Glutamatergic neuron (in vitro differentiated cells): ENCODE measurements around the gene OR51B4. TPM values are rescaled to one million over a fixed set of nuclear protein-coding genes. Genes with fewer than 3 reads are reported as not detected.
A peak's percentile ranks its signal among the peaks of the same experiment; 100 is the strongest.
"Not testable (repeated sequence)": the region's sequence is repeated elsewhere in the genome, so short reads cannot be mapped to it uniquely, and the experiment has no call there.

ENCODE experiments used
- DNase-seq: peaks from one replicate; pipeline ENCODE4 v3.0.0; 2022
- H3K27ac Mint-ChIP-seq: one replicate; pipeline ENCODE4 v1.8.0; 2020; ENCODE audit warnings: mild to moderate bottlenecking, mixed read lengths, inconsistent platforms; ENCODE audit not compliant: unreplicated experiment
- H3K27me3 Mint-ChIP-seq: one replicate; pipeline ENCODE4 v1.8.0; 2020; ENCODE audit warnings: mild to moderate bottlenecking, moderate library complexity, mixed read lengths, inconsistent platforms; ENCODE audit not compliant: unreplicated experiment
- H3K36me3 Mint-ChIP-seq: one replicate; pipeline ENCODE4 v1.8.0; 2020; ENCODE audit warnings: mild to moderate bottlenecking, mixed read lengths, inconsistent platforms; ENCODE audit not compliant: unreplicated experiment
- H3K4me1 Mint-ChIP-seq: one replicate; pipeline ENCODE4 v1.8.0; 2020; ENCODE audit warnings: mild to moderate bottlenecking, low read depth, mixed read lengths, inconsistent platforms; ENCODE audit not compliant: unreplicated experiment
- H3K4me3 Mint-ChIP-seq: one replicate; pipeline ENCODE4 v1.8.0; 2020; ENCODE audit warnings: mild to moderate bottlenecking, mixed read lengths, inconsistent platforms; ENCODE audit not compliant: unreplicated experiment
- H3K9me3 Mint-ChIP-seq: one replicate; pipeline ENCODE4 v1.8.0; 2020; ENCODE audit warnings: mild to moderate bottlenecking, moderate library complexity, mixed read lengths, inconsistent platforms; ENCODE audit not compliant: unreplicated experiment
- total RNA-seq: library from RNA; stranded (reverse); fragmentation: NEBNext Ultra II Directional; extraction: Animal tissue kit (Norgen Biotek cat#: 25700); gene quantifications from one replicate; pipeline ENCODE4 v1.2.1, GENCODE V29; 2021; ENCODE audit not compliant: unreplicated experiment
- TF ChIP-seq, protein P1 (sequence below): fragments of 200-600 bp; sonication (generic); IDR thresholded peaks from one replicate; pipeline ENCODE4 v1.5.0; 2021; ENCODE audit not compliant: partially characterized antibody, unreplicated experiment

OR51B4 gene
- total RNA-seq, 1 donor from 2014 or later = not detected

DNA sequence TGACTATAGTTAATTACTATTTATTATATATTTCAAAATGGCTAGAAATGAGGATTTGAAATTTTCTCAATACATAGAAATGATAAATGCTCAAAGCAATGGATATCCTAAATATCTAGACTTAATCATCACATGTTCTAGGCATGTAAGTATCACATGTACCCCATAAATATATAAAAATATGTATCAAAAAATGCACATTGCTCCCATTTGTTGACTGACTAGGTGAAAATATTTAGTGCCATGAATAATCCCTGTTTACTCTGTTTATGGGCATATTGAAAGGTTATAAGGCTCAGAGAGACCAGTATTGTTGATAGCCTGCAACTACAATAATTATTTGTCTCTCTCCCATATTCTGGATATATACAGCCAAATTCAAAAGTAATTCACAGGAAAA lies 35.1 kb downstream of the OR51B4 start:
- H3K4me3 Mint-ChIP-seq = no peak overlapping the region
- H3K27me3 Mint-ChIP-seq = no peaks in the 10 kb centered on the region

DNA sequence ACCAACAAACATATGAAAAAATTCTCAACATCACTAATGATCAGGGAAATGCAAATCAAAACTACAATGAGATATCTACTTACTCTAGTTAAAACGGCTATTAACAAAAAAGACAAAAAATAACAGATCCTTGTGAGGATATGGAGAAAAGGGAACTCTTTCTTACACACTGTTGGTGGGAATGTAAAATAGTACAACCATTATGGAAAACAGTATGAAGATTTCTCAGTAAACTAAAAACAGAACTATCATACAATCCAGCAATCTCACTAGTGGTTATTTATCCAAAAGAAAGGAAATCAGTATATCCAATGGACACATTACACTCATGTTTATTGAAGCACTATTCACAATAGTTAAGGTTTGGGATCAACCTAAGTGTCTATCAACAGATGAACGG lies 35.9 kb downstream of the OR51B4 start:
- Mint-ChIP-seq H3K4me1 (no peaks in the 10 kb centered on the region), H3K4me3 (no peak overlapping the region), H3K27me3 (no peaks in the 10 kb centered on the region), H3K9me3 (peaks cover 2% of the 10 kb centered on the region), H3K36me3 (no peaks in the 10 kb centered on the region), H3K27ac (no peak overlapping the region)
- DNase-seq = no peak
- TF ChIP-seq, protein P1, sequence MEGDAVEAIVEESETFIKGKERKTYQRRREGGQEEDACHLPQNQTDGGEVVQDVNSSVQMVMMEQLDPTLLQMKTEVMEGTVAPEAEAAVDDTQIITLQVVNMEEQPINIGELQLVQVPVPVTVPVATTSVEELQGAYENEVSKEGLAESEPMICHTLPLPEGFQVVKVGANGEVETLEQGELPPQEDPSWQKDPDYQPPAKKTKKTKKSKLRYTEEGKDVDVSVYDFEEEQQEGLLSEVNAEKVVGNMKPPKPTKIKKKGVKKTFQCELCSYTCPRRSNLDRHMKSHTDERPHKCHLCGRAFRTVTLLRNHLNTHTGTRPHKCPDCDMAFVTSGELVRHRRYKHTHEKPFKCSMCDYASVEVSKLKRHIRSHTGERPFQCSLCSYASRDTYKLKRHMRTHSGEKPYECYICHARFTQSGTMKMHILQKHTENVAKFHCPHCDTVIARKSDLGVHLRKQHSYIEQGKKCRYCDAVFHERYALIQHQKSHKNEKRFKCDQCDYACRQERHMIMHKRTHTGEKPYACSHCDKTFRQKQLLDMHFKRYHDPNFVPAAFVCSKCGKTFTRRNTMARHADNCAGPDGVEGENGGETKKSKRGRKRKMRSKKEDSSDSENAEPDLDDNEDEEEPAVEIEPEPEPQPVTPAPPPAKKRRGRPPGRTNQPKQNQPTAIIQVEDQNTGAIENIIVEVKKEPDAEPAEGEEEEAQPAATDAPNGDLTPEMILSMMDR = no peak

More for the DNA sequence above, 35.1 kb downstream of the OR51B4 start:
- H3K4me1 Mint-ChIP-seq = no peaks in the 10 kb centered on the region
- no peak overlapping the region for H3K27ac Mint-ChIP-seq
- peaks cover 2% of the 10 kb centered on the region for H3K9me3 Mint-ChIP-seq
- DNase-seq = no peak
- TF ChIP-seq, protein P1 = no peak
- no peaks in the 10 kb centered on the region for H3K36me3 Mint-ChIP-seq

DNA sequence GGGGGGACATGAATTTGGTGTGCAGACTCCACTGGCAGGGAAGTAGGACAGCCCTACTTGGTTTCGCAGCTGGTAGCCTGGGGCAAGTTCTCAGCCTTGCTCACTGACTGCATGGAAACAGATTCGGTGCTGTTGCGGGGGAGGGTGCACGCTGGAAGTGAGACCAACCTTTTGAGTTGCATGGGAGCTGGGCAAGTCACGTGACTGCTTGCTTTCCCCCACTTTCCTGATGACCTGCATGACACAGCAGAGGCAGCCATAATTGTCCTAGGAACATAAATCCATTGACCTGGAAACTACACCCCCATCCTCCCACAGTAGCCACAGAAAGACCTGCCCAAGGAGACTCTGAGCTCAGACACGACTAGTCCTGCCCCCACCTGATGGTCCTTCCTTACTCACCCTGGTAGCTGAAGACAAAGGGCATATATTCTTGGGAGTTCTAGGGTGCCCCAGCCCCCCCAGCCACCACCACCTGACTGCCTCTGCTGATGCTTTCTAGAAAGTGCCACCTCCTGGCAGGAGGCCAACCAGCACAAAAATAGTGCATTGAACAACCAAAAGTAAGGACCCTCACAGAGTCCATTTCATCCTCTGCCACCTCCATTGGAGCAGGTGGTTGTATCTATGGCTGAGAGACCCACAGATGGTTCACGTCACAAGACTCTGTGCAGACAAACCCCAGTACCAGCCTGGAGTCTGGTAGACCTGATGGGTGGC lies 43.0 kb downstream of the OR51B4 start:
- Mint-ChIP-seq H3K4me1 (peaks cover 9% of the 10 kb centered on the region), H3K9me3 (peaks cover 6% of the 10 kb centered on the region), H3K27me3 (no peaks in the 10 kb centered on the region), H3K36me3 (peaks cover 16% of the 10 kb centered on the region), H3K27ac (no peak overlapping the region), H3K4me3 (no peak overlapping the region)
- TF ChIP-seq, protein P1 = no peak
- DNase-seq = peak; percentile 23

DNA sequence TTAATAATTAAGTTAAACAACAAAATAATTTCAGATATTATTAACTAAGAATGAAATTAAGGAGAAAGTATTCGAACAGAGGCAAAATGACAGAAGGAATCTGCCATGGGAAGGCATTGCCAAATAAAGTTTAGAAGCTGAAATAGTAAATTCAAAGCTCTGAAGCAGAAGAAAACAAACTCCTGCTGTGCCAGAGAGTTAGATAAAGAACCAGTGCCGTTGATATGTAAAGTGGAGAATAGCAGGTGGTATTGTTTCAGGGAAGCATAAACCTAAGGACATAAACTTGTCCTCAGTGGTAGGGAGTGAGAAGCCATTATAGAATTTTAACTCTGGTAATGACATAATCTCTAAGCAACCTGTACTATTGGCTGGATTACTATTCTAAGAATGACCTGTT lies 44.5 kb downstream of the OR51B4 start:
- H3K4me3 Mint-ChIP-seq = no peak overlapping the region
- TF ChIP-seq, protein P1 = no peak

DNA sequence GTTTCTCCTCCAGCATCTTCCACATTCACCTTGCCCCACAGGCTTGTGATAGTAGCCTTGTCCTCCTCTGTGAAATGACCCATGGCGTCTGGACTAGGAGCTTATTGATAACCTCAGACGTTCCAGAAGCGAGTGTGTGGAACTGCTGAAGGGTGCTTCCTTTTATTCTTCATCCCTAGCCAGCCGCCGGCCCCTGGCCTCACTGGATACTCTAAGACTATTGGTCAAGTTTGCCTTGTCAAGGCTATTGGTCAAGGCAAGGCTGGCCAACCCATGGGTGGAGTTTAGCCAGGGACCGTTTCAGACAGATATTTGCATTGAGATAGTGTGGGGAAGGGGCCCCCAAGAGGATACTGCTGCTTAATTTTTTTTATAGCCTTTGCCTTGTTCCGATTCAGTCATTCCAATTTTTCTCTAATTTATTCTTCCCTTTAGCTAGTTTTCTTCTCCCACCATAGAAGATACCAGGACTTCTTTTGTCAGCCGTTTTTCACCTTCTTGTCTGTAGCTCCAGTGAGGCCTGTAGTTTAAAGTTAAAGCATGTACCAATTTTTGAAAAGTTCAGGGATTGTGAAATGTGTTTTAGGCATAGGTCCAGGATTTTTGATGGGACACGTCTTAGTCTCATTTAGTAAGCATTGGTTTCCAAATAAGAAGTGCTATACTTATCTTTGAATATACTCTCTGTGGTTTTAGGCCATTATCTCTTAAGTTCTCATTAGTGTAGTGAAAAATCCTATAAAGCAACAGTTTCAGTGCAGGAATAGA lies 46.9 kb downstream of the OR51B4 start, which contains the start of gene HBG2:
TSS of gene HBG2 (minus strand) at position 136 of the 768 bp plus-strand sequence. CDS start at position 83, 53 bp downstream.
- H3K4me3 Mint-ChIP-seq, H3K27me3 Mint-ChIP-seq, H3K36me3 Mint-ChIP-seq, H3K27ac Mint-ChIP-seq, H3K9me3 Mint-ChIP-seq, H3K4me1 Mint-ChIP-seq, DNase-seq: not testable (repeated sequence)

More for the DNA sequence above, 44.5 kb downstream of the OR51B4 start:
- H3K36me3 Mint-ChIP-seq = peaks cover 16% of the 10 kb centered on the region
- H3K4me1 Mint-ChIP-seq = peaks cover 9% of the 10 kb centered on the region
- H3K27me3 Mint-ChIP-seq = no peaks in the 10 kb centered on the region
- no peak for DNase-seq
- H3K9me3 Mint-ChIP-seq = peaks cover 6% of the 10 kb centered on the region
- H3K27ac Mint-ChIP-seq = no peak overlapping the region

DNA sequence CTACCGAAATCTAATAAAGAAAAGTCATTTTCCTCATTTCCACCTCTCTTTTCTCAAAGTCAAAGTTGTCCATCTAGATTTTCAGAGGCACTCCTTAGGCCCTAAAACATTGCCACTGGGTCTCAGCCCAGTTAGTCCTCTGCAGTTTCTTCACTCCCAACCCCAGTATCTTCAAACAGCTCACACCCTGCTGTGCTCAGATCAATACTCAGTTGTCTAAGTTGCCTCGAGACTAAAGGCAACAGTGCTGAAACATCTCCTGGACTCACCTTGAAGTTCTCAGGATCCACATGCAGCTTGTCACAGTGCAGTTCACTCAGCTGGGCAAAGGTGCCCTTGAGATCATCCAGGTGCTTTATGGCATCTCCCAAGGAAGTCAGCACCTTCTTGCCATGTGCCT lies 47.7 kb downstream of the OR51B4 start:
- not testable (repeated sequence) for H3K9me3 Mint-ChIP-seq, H3K27ac Mint-ChIP-seq, H3K4me3 Mint-ChIP-seq, H3K4me1 Mint-ChIP-seq, H3K36me3 Mint-ChIP-seq, DNase-seq, H3K27me3 Mint-ChIP-seq

DNA sequence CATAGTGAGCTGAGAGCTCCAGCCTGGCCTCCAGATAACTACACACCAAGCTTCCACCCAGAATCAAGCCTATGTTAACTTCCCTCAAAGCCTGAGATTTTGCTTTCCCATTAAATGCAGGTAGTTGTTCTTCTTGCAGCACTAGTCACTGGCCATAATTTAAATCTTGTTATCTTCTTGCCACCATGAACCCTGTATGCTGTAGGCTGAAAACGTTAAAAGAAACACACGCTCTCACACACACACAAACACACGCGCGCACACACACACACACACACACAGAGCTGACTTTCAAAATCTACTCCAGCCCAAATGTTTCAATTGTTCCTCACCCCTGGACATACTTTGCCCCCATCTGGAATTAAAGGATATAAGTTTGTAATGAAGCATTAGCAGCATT lies 48.3 kb downstream of the OR51B4 start:
- not testable (repeated sequence) for H3K27ac Mint-ChIP-seq, H3K27me3 Mint-ChIP-seq, H3K4me1 Mint-ChIP-seq, H3K9me3 Mint-ChIP-seq, DNase-seq, H3K36me3 Mint-ChIP-seq, H3K4me3 Mint-ChIP-seq
